Calu3 (cell line): Measurements from ENCODE around the gene MUC20. TPM values are rescaled to one million over a fixed set of nuclear protein-coding genes. Genes with fewer than 3 reads are reported as not detected.

ENCODE experiments used
- BruUV-seq: library from RNA; stranded (reverse); fragments of 400-500 nt; replicated peaks from 2 replicates; lab custom pipeline; 2021; lab: Mats Ljungman, UMichigan
- CTCF ChIA-PET: fragments of 300-600 bp; sonication (Branson Sonifier 250); formaldehyde crosslinking; loops from one replicate; lab custom pipeline; 2022; ENCODE audit warnings: antibody characterized with exemption; lab: Charles Lee
- DNase-seq: peaks from one replicate; pipeline ENCODE4 v3.0.0; 2022
- H3K27ac Mint-ChIP-seq: one replicate; pipeline ENCODE4 v1.8.0; 2022; ENCODE audit warnings: mixed read lengths; ENCODE audit not compliant: unreplicated experiment
- H3K27me3 Mint-ChIP-seq: one replicate; pipeline ENCODE4 v1.8.0; 2022; ENCODE audit warnings: mixed read lengths; ENCODE audit not compliant: unreplicated experiment
- H3K36me3 Mint-ChIP-seq: one replicate; pipeline ENCODE4 v1.8.0; 2022; ENCODE audit warnings: mild to moderate bottlenecking, moderate library complexity, mixed read lengths; ENCODE audit not compliant: insufficient read depth, unreplicated experiment
- H3K4me1 Mint-ChIP-seq: one replicate; pipeline ENCODE4 v1.8.0; 2022; ENCODE audit warnings: mild to moderate bottlenecking, low read depth, mixed read lengths; ENCODE audit not compliant: unreplicated experiment
- H3K4me3 Mint-ChIP-seq: one replicate; pipeline ENCODE4 v1.8.0; 2022; ENCODE audit warnings: mild to moderate bottlenecking, low read depth, moderate library complexity, mixed read lengths; ENCODE audit not compliant: unreplicated experiment
- H3K9me3 Mint-ChIP-seq: one replicate; pipeline ENCODE4 v1.8.0; 2022; ENCODE audit warnings: low read depth, mixed read lengths; ENCODE audit not compliant: unreplicated experiment
- intact Hi-C: fragments of 100-400 bp; cut with micrococcal nuclease; formaldehyde crosslinking; loops from one replicate; pipeline ENCODE4 v1.10.0; 2022; ENCODE audit not compliant: unreplicated experiment
- total RNA-seq: library from RNA; stranded (reverse); gene quantifications from 2 replicates; pipeline ENCODE4 v1.2.3, GENCODE V29; 2022
- TF ChIP-seq, protein P1 (sequence below): fragments of 200-600 bp; IDR thresholded peaks from one replicate; pipeline ENCODE4 v1.8.0; 2022; ENCODE audit warnings: antibody characterized with exemption; ENCODE audit not compliant: unreplicated experiment

Gene MUC20
- total RNA-seq, 1 experiment from 2014 or later = 83.1 TPM

DNA sequence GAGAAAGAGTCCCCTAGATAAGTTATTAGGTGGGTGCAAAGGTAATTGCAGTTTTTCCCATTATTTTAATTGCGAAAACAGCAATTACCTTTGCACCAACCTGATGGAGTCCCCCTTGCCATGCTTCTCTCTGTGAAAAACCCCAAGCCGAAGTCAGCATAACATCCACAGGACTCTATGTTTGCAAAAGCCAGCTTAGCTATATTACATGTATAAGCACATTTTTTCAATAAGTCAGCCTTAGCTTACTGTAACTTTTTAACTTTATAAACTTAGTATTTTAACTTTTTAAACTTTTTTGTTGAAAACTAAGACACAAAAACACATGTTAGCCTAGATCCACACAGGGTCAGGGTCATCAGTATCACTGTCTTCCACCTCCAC is 21.4 kb upstream of the MUC20 start:
- no peak overlapping the region for H3K4me3 Mint-ChIP-seq
- TF ChIP-seq, protein P1, sequence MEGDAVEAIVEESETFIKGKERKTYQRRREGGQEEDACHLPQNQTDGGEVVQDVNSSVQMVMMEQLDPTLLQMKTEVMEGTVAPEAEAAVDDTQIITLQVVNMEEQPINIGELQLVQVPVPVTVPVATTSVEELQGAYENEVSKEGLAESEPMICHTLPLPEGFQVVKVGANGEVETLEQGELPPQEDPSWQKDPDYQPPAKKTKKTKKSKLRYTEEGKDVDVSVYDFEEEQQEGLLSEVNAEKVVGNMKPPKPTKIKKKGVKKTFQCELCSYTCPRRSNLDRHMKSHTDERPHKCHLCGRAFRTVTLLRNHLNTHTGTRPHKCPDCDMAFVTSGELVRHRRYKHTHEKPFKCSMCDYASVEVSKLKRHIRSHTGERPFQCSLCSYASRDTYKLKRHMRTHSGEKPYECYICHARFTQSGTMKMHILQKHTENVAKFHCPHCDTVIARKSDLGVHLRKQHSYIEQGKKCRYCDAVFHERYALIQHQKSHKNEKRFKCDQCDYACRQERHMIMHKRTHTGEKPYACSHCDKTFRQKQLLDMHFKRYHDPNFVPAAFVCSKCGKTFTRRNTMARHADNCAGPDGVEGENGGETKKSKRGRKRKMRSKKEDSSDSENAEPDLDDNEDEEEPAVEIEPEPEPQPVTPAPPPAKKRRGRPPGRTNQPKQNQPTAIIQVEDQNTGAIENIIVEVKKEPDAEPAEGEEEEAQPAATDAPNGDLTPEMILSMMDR = no peak
- intact Hi-C loops = no loop called here
- DNase-seq = no peak
- no TSS peak for BruUV-seq
- H3K27me3 Mint-ChIP-seq = no peaks in the 10 kb centered on the region
- no peak overlapping the region for H3K27ac Mint-ChIP-seq
- H3K9me3 Mint-ChIP-seq = no peaks in the 10 kb centered on the region
- CTCF ChIA-PET = no interaction called here
- H3K36me3 Mint-ChIP-seq = peaks cover 36% of the 10 kb centered on the region
- H3K4me1 Mint-ChIP-seq = peaks cover 18% of the 10 kb centered on the region

DNA sequence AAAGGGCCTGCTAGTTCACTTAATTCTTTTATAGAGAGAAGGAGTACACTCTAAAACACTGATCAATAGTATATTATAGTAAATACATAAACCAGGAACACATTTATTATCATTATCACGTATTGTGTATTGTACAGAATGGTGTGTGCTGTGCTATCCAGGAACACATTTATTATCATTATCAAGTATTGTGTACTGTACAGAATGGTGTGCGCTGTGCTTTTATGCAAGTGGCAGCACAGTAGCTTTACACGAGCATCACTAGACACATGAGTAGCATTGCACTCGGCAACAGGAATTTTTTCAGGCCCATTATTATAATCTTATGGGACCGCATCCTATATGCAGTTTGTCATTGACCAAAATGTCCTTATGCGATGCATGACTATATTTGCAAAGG is 20.9 kb upstream of the MUC20 start:
- no peak overlapping the region for H3K4me3 Mint-ChIP-seq
- intact Hi-C loops = no loop called here
- H3K27ac Mint-ChIP-seq = no peak overlapping the region
- CTCF ChIA-PET = no interaction called here
- H3K36me3 Mint-ChIP-seq = peaks cover 36% of the 10 kb centered on the region
- peaks cover 18% of the 10 kb centered on the region for H3K4me1 Mint-ChIP-seq
- no peaks in the 10 kb centered on the region for H3K27me3 Mint-ChIP-seq
- DNase-seq = no peak
- TF ChIP-seq, protein P1 = no peak
- H3K9me3 Mint-ChIP-seq = no peaks in the 10 kb centered on the region
- no TSS peak for BruUV-seq

DNA sequence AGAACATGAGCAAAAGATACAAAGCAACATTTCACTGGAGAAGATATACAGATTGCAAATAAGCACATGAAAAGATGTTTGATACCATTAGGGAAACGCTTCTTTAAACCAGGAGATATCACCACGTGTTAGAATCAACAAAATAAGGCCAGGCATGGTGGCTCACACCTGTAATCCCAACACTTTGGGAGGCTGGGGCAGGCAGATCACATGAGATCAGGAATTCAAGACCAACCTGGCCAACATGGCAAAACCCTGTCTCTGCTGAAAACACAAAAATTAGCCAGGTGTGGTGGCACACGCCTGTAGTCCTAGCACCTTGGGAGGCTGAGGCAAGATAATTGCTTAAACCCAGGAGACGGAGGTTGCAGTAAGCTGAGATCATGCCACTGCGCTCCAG is 20.5 kb upstream of the MUC20 start:
- DNase-seq = no peak
- CTCF ChIA-PET = interaction anchor here (0.7 kb wide), 1 partner anchor 19 kb away, joined by 3 read pairs; no protein-coding TSS in a partner anchor
- BruUV-seq = no TSS peak
- Mint-ChIP-seq H3K4me3 (no peak overlapping the region), H3K27ac (no peak overlapping the region), H3K27me3 (no peaks in the 10 kb centered on the region), H3K4me1 (peaks cover 18% of the 10 kb centered on the region), H3K9me3 (no peaks in the 10 kb centered on the region), H3K36me3 (peaks cover 39% of the 10 kb centered on the region)
- intact Hi-C loops = no loop called here
- TF ChIP-seq, protein P1 = no peak

DNA sequence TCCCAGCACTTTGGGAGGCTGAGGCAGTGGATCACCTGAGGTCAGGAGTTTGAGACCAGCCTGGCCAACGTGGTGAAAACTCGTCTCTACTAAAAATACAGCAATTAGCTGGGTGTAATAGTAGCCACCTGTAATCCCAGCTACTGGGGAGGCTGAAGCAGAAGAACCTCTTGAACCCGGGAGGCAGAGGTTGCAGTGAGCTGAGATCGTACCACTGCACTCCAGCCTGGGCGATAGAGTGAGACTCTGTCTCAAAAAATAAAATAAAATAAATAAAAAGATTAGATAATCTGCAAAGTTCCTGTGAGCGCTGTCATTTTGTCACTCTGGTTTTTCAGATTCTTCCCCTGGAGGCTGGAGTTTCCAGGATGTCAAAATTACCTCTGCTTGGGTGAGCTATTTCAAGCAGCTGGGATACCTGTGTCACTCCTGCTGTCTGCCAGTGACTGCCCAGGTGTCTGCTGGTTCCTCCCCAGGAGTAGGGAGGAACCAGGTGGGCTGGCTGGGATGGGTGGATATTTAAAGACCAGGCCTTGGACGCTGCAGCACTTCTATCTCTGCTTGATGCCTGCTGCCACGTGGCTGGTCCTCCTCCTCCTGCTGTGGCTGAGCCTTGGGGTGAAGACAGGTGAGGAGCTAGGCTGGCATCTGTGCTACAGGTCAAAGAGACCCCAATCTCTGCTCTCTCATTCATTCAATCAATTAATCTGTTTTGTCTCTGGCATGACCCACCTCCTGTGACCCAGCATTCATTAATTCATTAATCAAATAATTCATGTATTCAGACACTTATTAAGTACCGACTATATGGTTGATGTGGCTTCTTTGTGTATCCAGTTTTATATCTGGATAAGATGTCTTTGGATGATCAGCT is 19.5 kb upstream of the MUC20 start:
- no peaks in the 10 kb centered on the region for H3K27me3 Mint-ChIP-seq
- no TSS peak for BruUV-seq
- no peak for DNase-seq
- no peak overlapping the region for H3K27ac Mint-ChIP-seq
- peaks cover 49% of the 10 kb centered on the region for H3K36me3 Mint-ChIP-seq
- H3K9me3 Mint-ChIP-seq = no peaks in the 10 kb centered on the region
- peaks cover 18% of the 10 kb centered on the region for H3K4me1 Mint-ChIP-seq
- intact Hi-C loops = no loop called here
- TF ChIP-seq, protein P1 = no peak
- no peak overlapping the region for H3K4me3 Mint-ChIP-seq
- CTCF ChIA-PET = interaction anchor here (0.7 kb wide), 1 partner anchor 18 kb away, joined by 3 read pairs; no protein-coding TSS in a partner anchor
